NOMO-1 treated with dmso at 0.1 percent for 144 hours (cell line): Measurements from ENCODE around the gene PDE4DIP.
"Not testable (repeated sequence)": the region's sequence is repeated elsewhere in the genome, so short reads cannot be mapped to it uniquely, and the experiment has no call there.

Experiments
- DNase-seq: peaks from one replicate; lab custom pipeline; 2025; ENCODE audit not compliant: unreplicated experiment; lab: John Stamatoyannopoulos, UW

The PDE4DIP gene

DNA sequence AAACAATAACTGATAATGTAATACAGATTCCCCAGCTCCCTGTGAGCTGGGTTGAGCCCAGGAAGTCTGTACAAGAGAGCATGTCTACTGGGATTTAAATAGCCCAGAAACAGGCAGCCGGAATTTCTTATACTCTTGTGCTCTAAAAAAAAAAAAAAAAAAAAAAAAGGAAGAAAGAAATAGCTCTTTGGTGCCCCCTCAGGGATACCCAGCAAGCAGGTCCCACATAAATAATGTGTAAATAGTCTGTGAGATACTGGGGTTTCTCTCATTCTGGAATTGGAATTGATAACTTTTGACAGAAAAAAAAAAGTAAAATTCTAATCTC is 25.4 kb downstream of the PDE4DIP start:
- DNase-seq, result not testable (repeated sequence)

DNA sequence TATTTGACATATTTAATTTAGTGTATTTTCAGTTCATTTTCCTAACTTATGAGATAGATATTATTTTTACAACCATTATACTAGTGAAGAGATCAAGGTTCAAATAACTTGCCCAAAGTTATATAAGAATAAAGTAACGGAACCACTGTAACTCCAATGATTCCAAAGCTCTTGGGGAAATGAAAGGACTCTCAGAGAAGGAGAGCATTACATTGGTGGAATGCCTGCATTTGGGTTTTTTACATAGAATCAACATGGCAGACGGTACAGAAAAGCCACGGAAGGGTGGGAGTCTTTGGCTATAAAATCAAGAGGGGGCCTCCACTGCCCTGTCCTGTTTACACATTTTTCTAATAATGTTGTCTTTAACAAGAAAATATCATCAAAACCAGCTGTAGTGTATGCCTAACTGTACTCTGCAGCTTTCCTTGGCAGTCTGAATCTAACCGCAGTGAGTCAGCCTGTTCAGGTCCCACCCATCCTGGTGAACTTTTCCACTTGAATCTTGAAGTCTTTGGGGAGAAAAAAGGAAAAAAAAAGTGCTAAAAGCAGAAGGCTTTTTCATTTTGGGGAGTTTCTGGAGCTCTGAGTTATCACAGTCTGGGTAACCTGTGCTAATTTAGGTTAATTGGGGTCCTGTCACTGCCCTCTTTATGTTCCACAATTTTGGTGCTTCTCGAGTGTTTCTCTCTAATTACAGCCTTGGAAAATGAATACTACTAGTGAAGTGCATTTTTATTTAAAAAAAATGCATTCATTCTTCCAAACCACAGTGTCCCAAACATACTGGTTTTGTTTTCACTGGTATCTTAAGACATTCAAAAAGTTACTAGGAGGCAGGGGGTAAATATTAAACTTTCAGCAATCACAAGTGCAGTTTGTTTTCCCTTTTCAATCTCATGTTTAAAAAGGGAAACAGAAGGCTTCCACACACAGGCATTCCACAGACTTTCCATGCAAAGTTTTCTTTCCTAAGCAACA is 30.5 kb downstream of the PDE4DIP start:
- not testable (repeated sequence) for DNase-seq

DNA sequence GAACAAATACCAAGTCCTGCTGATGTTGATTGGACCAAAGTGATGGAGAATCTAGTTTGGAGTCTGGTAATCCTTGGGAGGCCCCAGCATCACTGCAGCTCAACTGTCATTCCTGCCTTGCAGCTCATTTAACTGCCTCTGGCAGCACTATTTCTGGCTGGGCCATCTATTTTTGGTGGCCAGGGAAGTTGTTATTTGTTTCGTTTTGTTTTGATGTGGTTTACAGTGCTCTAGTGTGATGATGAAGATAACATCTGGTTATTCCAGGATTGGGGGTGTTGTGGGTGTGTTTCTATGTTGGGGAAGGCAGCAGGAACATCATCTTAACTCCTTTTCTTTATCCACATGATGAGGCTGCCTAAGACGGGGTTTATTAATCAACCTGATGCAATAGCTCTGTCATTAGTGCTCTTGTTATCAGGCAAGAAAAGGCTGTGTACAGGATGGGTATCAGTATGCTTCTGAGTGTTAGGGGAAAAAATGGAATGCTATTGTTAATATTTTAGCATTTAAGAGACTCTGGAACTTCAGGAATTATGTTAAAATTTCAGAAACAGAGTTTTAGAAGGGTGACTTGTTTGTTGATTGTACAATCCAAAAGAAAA is 35.7 kb downstream of the PDE4DIP start:
- DNase-seq, result not testable (repeated sequence)

DNA sequence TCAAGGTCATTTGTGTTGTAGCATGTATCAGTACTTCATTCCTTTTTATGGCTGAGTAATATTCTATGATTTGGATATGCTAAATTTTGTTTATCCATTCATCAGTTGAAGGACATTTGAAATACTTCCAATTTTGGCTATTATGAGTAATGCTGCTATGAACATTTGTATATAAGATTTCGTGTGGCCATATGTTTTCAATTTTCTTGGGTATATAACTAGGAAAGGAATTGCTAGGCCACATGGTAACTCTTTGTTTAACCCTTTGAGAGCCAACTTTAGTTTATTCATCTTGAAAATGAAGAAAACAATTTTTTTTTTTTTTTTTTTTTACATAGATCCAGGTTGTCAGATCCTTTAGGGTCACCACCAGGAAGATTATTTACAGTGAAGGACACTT is 37.0 kb downstream of the PDE4DIP start:
- DNase-seq, result not testable (repeated sequence)

DNA sequence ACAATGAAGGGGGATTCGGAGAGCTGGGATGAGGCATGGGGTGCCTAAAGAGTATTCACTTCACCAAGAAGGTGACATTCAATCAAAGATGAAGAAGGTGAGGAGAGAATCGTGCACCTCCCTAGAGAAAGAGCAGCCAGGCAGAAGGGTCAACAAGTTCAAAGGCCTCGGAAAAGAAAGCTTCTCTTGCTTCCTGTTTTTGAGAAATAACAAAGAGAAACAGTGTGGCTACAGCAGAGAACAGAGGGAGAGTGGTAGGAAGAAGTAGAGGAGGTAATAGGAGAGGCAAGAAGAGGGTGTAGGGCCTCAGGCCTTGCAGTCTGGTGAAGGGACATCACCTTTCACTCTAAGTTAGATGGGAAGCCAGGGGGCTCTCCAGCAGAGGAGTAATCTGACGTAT is 41.0 kb downstream of the PDE4DIP start:
- DNase-seq, result not testable (repeated sequence)

DNA sequence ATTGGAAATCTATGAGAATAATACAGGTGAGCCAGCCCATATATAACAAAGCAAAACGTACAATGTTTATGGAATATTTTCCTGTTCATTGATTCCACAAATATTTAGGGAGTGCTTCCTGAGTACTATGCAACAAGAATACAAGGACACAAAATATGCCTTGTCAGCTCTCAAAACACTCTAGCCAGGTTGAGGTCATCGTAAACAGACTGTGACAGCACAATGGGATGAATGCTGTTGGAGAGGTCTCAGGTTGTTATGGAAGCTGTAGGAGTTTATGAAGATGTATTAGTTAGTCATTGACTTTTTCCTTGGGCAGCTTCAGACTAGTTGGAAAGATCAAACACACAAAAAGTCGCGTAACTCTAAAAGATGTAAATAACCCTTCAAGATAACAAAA is 42.1 kb downstream of the PDE4DIP start:
- DNase-seq, result not testable (repeated sequence)

DNA sequence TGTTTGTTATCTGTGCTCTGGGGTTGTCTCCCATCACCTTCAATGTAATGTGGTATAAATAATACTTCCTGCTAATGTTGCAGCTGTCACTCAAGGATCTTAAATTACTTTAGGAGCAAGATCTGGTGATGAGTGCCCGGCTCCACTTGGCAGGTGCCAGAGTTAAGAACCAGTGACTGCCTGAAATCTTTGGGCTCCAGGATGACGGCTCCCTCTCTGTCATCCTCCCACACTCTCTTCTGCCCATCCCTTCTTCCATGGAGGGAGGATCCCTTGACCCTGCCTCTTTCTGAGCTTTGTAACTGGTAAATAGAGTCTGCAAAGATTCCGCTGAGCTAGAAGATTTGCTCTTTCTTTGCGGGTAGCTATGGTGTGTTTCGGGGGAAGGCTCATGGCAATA is 44.4 kb downstream of the PDE4DIP start:
- not testable (repeated sequence) for DNase-seq

DNA sequence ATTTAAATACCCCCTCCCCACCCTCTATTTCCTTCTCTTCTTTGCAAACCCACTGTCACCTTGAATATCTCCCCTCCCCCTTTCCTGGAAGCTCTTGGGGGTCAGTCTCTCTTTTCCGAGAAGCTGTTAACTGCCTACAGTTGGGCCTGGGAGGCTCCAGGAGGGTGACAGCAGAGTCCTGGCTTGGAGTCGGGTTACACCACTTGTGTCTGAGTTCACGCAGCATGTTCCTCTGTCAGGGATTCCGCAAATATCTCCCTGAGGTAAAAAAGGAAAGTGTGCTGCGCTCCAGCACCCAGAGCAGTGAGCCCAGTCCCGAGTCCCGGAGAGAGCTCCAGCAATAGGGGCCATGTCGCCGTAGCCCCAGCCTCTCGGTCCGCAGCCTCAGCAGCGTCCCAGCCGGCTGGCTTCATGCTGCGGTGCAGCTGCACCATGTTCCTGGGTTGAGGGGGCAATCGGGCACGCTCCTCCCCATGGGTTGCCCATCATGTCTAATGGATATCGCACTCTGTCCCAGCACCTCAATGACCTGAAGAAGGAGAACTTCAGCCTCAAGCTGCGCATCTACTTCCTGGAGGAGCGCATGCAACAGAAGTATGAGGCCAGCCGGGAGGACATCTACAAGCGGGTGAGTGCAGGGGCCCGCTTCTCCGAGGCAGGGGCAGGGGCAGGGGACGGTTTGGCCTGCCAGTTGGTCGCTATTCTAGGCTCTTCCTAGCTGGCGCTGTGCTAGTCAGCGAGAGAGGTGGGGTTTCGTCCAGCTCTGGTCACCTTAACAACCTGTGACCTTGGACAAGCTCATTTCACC is 45.2 kb downstream of the PDE4DIP start:
- not testable (repeated sequence) for DNase-seq

DNA sequence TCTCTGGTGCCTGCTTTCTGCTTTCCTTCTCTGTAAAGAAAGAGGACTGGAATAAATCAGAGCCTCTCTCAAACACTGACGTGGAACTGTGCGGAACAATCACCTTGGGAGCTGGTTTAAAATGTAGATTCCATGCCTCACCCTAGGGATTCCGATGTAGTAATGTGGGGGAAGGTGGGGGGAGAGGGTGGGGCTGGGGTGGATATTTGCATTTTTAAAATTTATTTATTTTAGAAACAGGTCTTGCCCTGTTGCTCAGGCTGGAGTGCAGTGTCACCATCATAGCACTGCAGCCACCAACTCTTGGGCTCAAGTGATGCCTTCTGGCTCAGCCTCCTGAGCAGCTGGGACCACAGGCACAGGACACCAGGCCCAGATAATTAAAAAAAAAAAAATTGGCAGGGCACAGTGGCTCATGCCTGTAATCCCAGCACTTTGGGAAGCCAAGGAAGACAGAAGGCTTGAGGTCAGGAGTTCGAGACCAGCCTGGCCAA is 45.9 kb downstream of the PDE4DIP start:
- not testable (repeated sequence) for DNase-seq

DNA sequence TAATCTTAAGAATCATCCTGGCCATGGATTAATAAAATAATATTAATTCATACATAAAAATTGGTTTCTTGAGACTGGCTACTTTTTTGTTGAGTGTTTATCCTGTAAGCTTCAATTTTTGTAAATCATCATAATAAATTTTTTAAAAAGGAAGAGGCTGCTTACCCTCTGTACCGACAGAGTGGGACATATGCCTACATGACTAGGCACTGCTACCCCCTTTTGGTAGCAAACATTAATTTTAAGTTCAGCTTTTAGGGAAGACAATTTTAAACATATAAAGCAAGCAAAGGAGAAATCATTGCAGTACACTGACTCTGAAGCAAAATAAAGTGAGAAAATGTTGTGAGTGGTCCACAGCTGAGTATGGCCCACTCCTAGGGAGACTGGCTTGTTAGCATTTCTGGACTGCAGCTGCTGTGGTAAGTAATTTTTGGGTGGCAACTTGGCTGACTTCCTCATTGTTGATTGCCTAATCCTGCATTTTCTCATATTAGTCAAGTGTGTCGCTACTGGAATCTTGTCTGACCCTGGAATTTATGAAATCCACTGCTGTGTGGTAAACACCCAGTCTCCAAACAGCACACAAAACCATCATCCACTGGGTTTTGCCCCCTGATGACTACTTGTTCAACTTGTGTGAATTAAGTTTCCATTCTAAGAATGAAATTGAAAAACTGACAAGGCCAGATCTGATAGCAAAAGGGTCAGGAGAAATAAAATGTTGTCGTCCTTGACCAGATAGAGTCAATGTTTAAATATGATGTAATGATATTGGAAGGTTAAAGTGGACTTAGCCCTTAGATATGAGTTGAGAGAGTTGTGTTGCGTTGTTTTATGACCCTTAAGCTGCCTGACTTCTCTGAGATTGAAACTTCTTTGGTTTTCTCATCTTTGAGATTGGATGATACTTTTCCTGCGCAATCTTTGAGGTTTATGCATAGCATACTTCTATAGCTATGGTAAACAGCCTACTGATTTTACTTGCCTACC is 50.4 kb downstream of the PDE4DIP start:
- DNase-seq, result not testable (repeated sequence)

DNA sequence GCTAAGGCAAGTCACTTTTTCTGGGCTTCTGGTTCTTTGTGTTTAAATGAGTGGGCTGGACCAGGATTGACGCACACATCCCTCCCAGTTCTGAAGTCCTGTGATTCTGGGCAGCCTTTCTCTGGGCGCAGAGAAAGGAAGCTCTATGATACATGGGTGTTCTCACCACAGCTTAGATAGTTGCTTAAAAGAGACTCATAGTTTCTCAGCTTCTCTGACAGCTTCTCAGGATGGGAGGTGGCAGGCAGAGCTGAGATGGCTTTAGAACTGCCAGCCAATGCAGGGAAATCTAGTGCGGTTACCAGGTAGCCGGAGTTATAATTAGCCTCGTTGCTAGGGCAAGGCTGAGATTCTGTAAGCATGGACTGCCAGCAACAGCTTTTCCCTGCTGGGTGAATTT is 55.8 kb downstream of the PDE4DIP start:
- not testable (repeated sequence) for DNase-seq

DNA sequence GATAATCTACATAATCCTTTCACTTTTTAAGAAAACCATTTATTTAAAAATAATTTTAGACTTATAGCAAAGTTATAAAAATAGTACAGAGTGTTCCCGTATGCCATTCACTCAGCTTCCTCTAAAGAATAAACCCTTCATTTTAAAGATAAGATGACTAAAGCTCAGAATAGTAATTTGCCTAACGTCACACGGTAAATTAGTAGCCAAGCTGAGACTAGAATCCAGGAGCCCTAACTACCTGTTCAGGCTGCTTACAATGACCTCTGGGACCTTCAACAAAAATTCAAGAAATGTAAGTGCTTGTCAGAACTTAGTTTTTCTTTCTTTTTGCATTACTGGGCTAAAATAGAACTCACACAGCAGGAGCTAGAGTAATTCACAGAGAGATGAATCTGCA is 56.5 kb downstream of the PDE4DIP start:
- not testable (repeated sequence) for DNase-seq

DNA sequence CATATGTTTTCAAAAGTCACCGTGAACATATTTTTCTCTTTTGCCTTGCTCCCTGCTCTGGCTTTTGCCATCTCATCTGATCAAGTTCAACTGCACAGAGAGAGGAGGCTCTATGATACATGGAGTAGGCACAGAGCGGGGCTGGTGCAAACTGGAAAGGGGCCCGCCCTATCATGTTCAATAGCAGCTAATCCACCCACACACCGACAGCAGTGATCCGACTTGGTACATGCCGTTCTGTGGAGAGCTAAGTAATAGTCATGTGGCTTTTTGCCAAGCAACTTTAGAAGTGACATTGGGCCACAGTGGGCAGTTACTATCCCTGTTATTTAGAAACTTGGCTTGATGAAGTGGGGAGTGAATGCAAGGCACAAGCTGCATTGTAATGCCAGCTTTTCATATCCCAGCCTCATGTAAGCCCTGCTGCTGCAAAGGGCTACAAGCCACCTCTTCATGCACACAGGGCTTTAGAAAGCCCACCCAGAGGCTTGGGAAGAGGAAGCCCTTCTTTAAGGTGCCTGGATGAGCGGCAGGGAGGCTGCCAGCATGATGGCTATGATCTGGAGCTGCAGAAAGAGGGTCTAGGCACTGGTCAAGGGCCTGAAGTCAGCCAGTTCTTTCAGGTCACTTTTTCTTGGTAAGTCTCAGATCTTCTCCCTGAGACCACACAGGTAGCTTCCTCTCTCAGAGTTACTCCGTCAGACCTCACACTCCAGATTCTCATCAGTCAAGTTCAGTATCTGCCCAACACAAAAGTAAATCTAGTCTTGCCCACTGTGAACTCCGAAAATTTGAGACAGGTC is 57.1 kb downstream of the PDE4DIP start:
- DNase-seq, result not testable (repeated sequence)

DNA sequence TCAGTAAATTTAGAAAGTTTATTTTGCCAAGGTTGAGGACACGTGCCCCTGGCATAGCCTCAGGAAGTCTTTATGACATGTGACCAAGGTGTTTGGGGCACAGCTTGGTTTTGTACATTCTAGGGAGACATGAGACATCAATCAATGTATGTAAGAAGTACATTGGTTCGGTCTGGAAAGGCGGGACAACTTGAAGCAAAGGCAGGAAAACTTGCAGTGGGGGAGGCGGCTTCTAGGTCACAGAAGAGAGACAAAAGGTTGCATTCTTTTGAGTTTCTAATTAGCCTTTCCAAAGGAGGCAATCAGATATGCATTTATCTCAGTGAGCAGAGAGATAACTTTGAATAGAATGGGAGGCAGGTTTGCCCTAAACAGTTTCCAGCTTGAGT is 57.7 kb downstream of the PDE4DIP start:
- DNase-seq, result not testable (repeated sequence)

DNA sequence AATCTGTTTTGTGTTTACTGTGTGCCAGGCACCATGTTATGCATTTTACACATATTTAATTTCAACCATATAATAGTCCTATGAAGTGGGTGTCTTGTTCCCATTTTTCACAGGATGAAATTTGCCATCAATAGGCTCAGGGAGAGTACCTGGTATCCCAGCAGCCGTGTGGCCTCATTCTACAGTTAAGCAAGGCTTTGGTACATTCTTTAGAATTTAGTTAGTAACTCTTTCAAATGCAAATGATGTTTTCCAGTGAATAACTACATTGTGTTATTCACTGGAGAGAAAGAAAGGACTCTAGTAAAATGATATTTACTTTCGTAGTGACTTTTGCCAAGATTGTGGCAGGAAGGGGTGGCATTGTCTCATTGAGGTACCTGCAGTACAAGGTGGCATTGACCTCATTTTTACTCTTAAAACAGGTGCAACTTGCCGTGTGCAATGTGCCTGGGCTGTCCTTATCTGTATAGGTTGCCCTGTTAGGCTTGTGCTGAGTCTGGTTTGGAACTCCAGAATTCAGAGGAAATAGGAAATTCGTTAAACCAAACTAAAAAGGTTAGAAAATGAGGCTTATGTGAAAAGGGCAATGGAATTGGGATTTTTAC is 65.1 kb downstream of the PDE4DIP start:
- not testable (repeated sequence) for DNase-seq

DNA sequence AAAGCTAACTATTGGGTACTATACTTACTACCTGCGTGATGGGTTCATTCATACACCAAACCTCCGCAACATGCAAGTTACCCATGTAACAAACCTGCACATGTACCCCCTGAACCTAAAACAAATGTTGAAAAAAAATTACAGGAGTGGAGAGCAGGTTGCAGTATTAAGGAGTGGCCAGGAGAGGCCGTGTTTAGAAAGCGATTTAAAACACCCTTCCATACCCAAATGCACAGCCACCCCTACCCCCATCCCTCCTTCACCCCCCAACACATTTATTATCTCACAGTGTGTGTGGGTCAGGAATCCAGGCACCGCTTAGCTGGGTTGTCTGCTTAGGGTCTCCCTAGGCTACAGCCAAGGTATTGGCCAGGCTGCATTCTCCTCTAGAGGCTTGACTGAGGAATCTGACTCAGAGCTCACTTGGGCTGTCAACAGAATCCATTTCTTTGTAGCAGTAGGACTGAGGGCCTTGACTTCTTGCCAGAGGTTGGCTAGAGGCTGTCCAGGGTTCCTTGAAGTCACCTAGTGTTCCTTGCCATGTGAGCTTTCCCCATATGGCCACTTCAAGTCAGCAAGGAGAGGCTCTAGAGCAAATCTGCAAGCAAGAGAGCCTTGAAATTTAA is 67.2 kb downstream of the PDE4DIP start:
- not testable (repeated sequence) for DNase-seq

DNA sequence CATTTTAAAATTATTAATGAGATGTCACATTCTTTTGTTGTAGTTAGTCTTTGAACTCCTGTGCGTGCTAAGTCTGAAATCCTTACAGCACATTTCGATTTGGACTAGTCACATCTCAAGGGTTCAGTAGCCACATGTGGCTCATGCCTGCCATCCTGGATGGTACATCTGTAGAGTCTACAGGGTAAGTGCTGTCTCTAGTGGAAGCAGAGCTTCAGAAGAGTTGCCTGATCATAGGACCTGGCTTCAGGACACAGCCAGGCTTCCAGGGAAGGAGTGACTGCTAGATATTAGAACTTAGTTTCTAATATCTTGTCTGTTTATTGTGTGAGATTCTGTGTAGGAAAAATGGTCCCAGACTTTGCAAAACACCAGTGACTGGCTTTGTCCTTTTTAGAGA is 72.0 kb downstream of the PDE4DIP start:
- not testable (repeated sequence) for DNase-seq

DNA sequence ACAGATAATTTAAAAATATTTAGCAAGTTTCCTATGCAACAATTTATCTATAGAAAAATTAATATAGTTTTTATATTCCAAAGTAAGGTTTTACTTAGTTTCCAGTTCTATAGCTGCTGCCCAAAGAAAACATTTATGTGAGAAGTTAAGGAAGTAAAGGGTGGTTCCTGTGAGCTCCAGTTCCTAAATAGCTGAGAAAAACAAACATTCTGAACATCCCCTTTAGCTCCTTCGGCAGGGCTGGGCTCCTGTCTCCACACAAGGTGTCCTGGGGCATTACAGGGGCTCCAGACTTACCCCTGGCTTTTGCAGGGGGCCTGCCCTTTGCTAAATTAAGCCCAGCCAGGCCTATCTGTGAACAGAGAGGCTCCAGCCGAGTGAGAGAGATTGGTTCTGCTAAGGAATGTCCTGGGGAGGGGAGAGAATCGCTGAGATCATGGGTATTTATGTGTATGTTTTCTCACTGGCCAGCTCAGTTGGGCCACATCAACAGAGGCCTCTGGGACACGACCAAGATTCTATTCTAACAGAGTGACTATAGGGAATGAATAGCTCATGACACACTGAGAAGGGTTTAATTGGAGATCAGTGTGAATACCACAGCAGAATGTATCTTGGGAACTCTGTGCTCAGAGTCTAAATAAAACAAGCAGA is 72.6 kb downstream of the PDE4DIP start:
- DNase-seq, result not testable (repeated sequence)
